H9 (cell line): ENCODE data around the gene ERF. TPM values are rescaled to one million over a fixed set of nuclear protein-coding genes. Genes with fewer than 3 reads are reported as not detected.

Source experiments
- DNase-seq: peaks from one replicate; pipeline ENCODE4 v3.0.0-alpha.2; 2017
- H2AFZ ChIP-seq: one replicate; pipeline ENCODE4 v1.6.1; 2013; ENCODE audit warnings: mild to moderate bottlenecking, low read length, control low read depth, moderate library complexity
- H2AK5ac ChIP-seq: 2 replicates; pipeline ENCODE4 v1.6.1; 2013; ENCODE audit warnings: low read length, control low read depth, mixed read lengths; ENCODE audit not compliant: insufficient read length
- H2BK120ac ChIP-seq: one replicate; pipeline ENCODE4 v1.6.1; 2013; ENCODE audit warnings: low read depth, mild to moderate bottlenecking, low read length, control low read depth, inconsistent platforms; ENCODE audit not compliant: poor library complexity, severe bottlenecking
- H2BK12ac ChIP-seq: 2 replicates; pipeline ENCODE4 v1.6.1; 2013; ENCODE audit warnings: low read length, control low read depth, mixed read lengths, low read depth; ENCODE audit not compliant: insufficient read length
- H2BK15ac ChIP-seq: 2 replicates; pipeline ENCODE4 v1.6.1; 2013; ENCODE audit warnings: low read depth, low read length, control low read depth
- H2BK20ac ChIP-seq: one replicate; pipeline ENCODE4 v1.6.1; 2013; ENCODE audit warnings: low read depth, mild to moderate bottlenecking, low read length, control low read depth, inconsistent platforms; ENCODE audit not compliant: poor library complexity, severe bottlenecking
- H2BK5ac ChIP-seq: 2 replicates; pipeline ENCODE4 v1.6.1; 2013; ENCODE audit warnings: low read length, control low read depth, mixed read lengths; ENCODE audit not compliant: insufficient read length
- H3K14ac ChIP-seq: 2 replicates; pipeline ENCODE4 v1.6.1; 2013; ENCODE audit warnings: low read length, control low read depth; ENCODE audit not compliant: insufficient read depth
- H3K18ac ChIP-seq: 2 replicates; pipeline ENCODE4 v1.6.1; 2013; ENCODE audit warnings: low read depth, mild to moderate bottlenecking, mixed read lengths, low read length, control low read depth; ENCODE audit not compliant: insufficient read length
- H3K23ac ChIP-seq: 2 replicates; pipeline ENCODE4 v1.6.1; 2013; ENCODE audit warnings: low read length, control low read depth, mixed read lengths, low read depth; ENCODE audit not compliant: insufficient read length
- H3K23me2 ChIP-seq: 2 replicates; pipeline ENCODE4 v1.6.1; 2013; ENCODE audit warnings: low read depth, mild to moderate bottlenecking, mixed read lengths, low read length, control low read depth; ENCODE audit not compliant: insufficient read length, poor library complexity, severe bottlenecking
- H3K27ac ChIP-seq: 2 replicates; pipeline ENCODE4 v1.5.1; 2013; ENCODE audit warnings: low read length, control low read depth, mixed read lengths, low read depth; ENCODE audit not compliant: insufficient read length
- H3K27me3 ChIP-seq: 2 replicates; pipeline ENCODE4 v1.6.1; 2013; ENCODE audit warnings: low read length, control low read depth, inconsistent platforms; ENCODE audit not compliant: insufficient read depth
- H3K4ac ChIP-seq: 2 replicates; pipeline ENCODE4 v1.6.1; 2013; ENCODE audit warnings: low read depth, mild to moderate bottlenecking, control low read depth, inconsistent platforms, low read length, moderate library complexity
- H3K4me1 ChIP-seq: 2 replicates; pipeline ENCODE4 v1.6.1; 2013; ENCODE audit warnings: low read length, control low read depth, inconsistent platforms; ENCODE audit not compliant: insufficient read depth
- H3K4me2 ChIP-seq: 2 replicates; pipeline ENCODE4 v1.6.1; 2013; ENCODE audit warnings: low read length, control low read depth, mixed read lengths; ENCODE audit not compliant: insufficient read length, insufficient read depth
- H3K56ac ChIP-seq: 2 replicates; pipeline ENCODE4 v1.6.1; 2013; ENCODE audit warnings: low read depth, mild to moderate bottlenecking, mixed read lengths, low read length, control low read depth; ENCODE audit not compliant: insufficient read length
- H3K79me1 ChIP-seq: 2 replicates; pipeline ENCODE4 v1.6.1; 2013; ENCODE audit warnings: low read depth, mild to moderate bottlenecking, moderate library complexity, low read length, control low read depth, inconsistent platforms; ENCODE audit not compliant: insufficient read depth, poor library complexity, severe bottlenecking
- H3K79me2 ChIP-seq: 2 replicates; pipeline ENCODE4 v1.6.1; 2013; ENCODE audit warnings: low read length, control low read depth, inconsistent platforms; ENCODE audit not compliant: insufficient read depth
- H3K9ac ChIP-seq: 2 replicates; pipeline ENCODE4 v1.6.1; 2013; ENCODE audit warnings: low read length, control low read depth, mixed read lengths; ENCODE audit not compliant: insufficient read length; ENCODE audit errors: extremely low read depth
- H3K9me3 ChIP-seq: one replicate; pipeline ENCODE4 v1.6.1; 2013; ENCODE audit warnings: low read depth, low read length, inconsistent platforms; ENCODE audit not compliant: control insufficient read depth
- H3T11ph ChIP-seq: one replicate; pipeline ENCODE4 v1.6.1; 2013; ENCODE audit warnings: mild to moderate bottlenecking, low read length, control low read depth, inconsistent platforms
- H4K20me1 ChIP-seq: one replicate; pipeline ENCODE4 v1.6.1; 2013; ENCODE audit not compliant: control insufficient read depth, insufficient read length, insufficient read depth
- H4K5ac ChIP-seq: 2 replicates; pipeline ENCODE4 v1.6.1; 2013; ENCODE audit warnings: low read depth, mild to moderate bottlenecking, mixed read lengths, low read length, control low read depth; ENCODE audit not compliant: insufficient read length
- H4K8ac ChIP-seq: replicated peaks from 2 replicates; pipeline ENCODE4 v1.6.1; 2013; ENCODE audit warnings: low read length, control low read depth, mixed read lengths, low read depth; ENCODE audit not compliant: insufficient read length
- H4K91ac ChIP-seq: 2 replicates; pipeline ENCODE4 v1.6.1; 2013; ENCODE audit warnings: low read depth, mild to moderate bottlenecking, moderate library complexity, mixed read lengths, low read length, control low read depth; ENCODE audit not compliant: insufficient read length
- H3K27ac Mint-ChIP-seq, 3 experiments: 2 replicates in 2 of 3; 3 replicates in 1 of 3; pipeline ENCODE4 v1.8.0; 2020 to 2021; ENCODE audit warnings: mixed read lengths in 3 of 3, mild to moderate bottlenecking in 1 of 3, moderate library complexity in 1 of 3
- H3K27me3 Mint-ChIP-seq: 2 replicates; pipeline ENCODE4 v1.8.0; 2021; ENCODE audit warnings: low read depth, mild to moderate bottlenecking, moderate library complexity, mixed read lengths
- H3K36me3 Mint-ChIP-seq, 3 experiments: 2 replicates in 2 of 3; 3 replicates in 1 of 3; pipeline ENCODE4 v1.8.0; 2020 to 2021; ENCODE audit warnings: low read depth in 3 of 3, mixed read lengths in 3 of 3; ENCODE audit not compliant: insufficient read depth in 1 of 3
- H3K4me1 Mint-ChIP-seq, 2 experiments: 2 replicates each; pipeline ENCODE4 v1.8.0; 2020; ENCODE audit warnings: mixed read lengths in 2 of 2
- H3K4me3 Mint-ChIP-seq, 2 experiments: 2 replicates in 1 of 2; 3 replicates in 1 of 2; pipeline ENCODE4 v1.8.0; 2020 to 2021; ENCODE audit warnings: mild to moderate bottlenecking in 2 of 2, mixed read lengths in 2 of 2, moderate library complexity in 1 of 2
- H3K9me3 Mint-ChIP-seq, 2 experiments: 2 replicates in 1 of 2; 3 replicates in 1 of 2; pipeline ENCODE4 v1.8.0; 2020; ENCODE audit warnings: mild to moderate bottlenecking in 2 of 2, mixed read lengths in 2 of 2, moderate library complexity in 1 of 2
- CTCF ChIP-seq: fragments of 200-600 bp; sonication (generic); conservative IDR thresholded peaks from 3 replicates; pipeline ENCODE4 v1.8.0; 2021; ENCODE audit warnings: antibody characterized with exemption, mild to moderate bottlenecking
- WGBS: extraction: QIAGEN DNeasy Blood & Tissue Kit; methylation state at CpG from one replicate; pipeline ENCODE4 v1.1.7; 2013; ENCODE audit warnings: missing lambda C conversion rate, low lambda C conversion rate, mixed read lengths; ENCODE audit not compliant: insufficient read length; ENCODE audit errors: extremely low coverage; 5-methylcytosine and 5-hydroxymethylcytosine counted together
- total RNA-seq: library from RNA; stranded (reverse); gene quantifications from 2 replicates; pipeline ENCODE4 v1.2.1, GENCODE V29; 2021

ERF gene
- total RNA-seq, 1 experiment from 2014 or later = 126 TPM

- Histone ChIP-seq H2BK12ac (no peak overlapping the region), H2BK120ac (no peak overlapping the region), H2BK15ac (no peak overlapping the region), H2BK20ac (no peak overlapping the region), H3K56ac (no peak overlapping the region), H3K27ac (no peak overlapping the region), H2AK5ac (no peak overlapping the region), H4K8ac (no peak overlapping the region), H3K79me1 (no peaks in the 10 kb centered on the region), H2AFZ (no peak overlapping the region), H3K14ac (no peak overlapping the region), H3K4ac (no peak overlapping the region), H3T11ph (no peak overlapping the region), H2BK5ac (no peak overlapping the region), H3K18ac (no peak overlapping the region), H3K9me3 (no peaks in the 10 kb centered on the region), H3K9ac (no peak overlapping the region), H3K23me2 (peaks cover 8% of the 10 kb centered on the region), H4K20me1 (no peaks in the 10 kb centered on the region), H3K4me2 (no peak overlapping the region), H4K91ac (no peak overlapping the region), H3K79me2 (no peaks in the 10 kb centered on the region), H4K5ac (no peak overlapping the region), H3K4me1 (no peaks in the 10 kb centered on the region), H3K23ac (no peak overlapping the region), H3K27me3 (no peaks in the 10 kb centered on the region)
- no peak overlapping the region for H3K4me3 Mint-ChIP-seq
- DNase-seq = no peak
- peaks cover 4 to 23% (median 16%) of the 10 kb centered on the region in 3 experiments; a peak in 6 of 7 replicates for H3K36me3 Mint-ChIP-seq
- no peaks in the 10 kb centered on the region for H3K27me3 Mint-ChIP-seq
- no peak overlapping the region for H3K27ac Mint-ChIP-seq
- no peak for TF ChIP-seq CTCF
- peaks cover 19 to 24% of the 10 kb centered on the region in 2 experiments for H3K4me1 Mint-ChIP-seq
- no peaks in the 10 kb centered on the region; a peak in 2 of 5 replicates for H3K9me3 Mint-ChIP-seq
- no CpG with 5 or more reads among the region's 4 CpGs for WGBS
Observed at GRCh38 chr19:42276821-42277220, 21.9 kb upstream of the ERF start.
